BLaER1 treated with 17β-estradiol and CSF1 and Interleukin-3, amounts not matched to agents 10 nM and 100 nM (cell line): ENCODE results near the gene ECM2.

Source experiments
- H3K27ac ChIP-seq, 11 experiments: shearing (Covaris generic); formaldehyde crosslinking; 2 replicates each; pipeline ENCODE4 v1.8.1; 2022
- H3K27me3 ChIP-seq, 11 experiments: shearing (Covaris generic); formaldehyde crosslinking; 2 replicates each; pipeline ENCODE4 v1.8.1; 2022
- H3K36me3 ChIP-seq, 11 experiments: shearing (Covaris generic); formaldehyde crosslinking; 2 replicates each; pipeline ENCODE4 v1.8.1; 2022
- H3K4me1 ChIP-seq, 10 experiments: shearing (Covaris generic); formaldehyde crosslinking; 2 replicates each; pipeline ENCODE4 v1.8.1; 2022
- H3K4me2 ChIP-seq, 11 experiments: shearing (Covaris generic); formaldehyde crosslinking; 2 replicates each; pipeline ENCODE4 v1.8.1; 2022
- H3K4me3 ChIP-seq, 10 experiments: shearing (Covaris generic); formaldehyde crosslinking; 2 replicates each; pipeline ENCODE4 v1.8.1; 2022
- H3K9ac ChIP-seq, 11 experiments: shearing (Covaris generic); formaldehyde crosslinking; 2 replicates each; pipeline ENCODE4 v1.8.1; 2022
- H3K9me3 ChIP-seq, 11 experiments: shearing (Covaris generic); formaldehyde crosslinking; replicated peaks in 1 of 11; 2 replicates each; pipeline ENCODE4 v1.8.1; 2022
- H4K20me1 ChIP-seq, 11 experiments: shearing (Covaris generic); formaldehyde crosslinking; 2 replicates each; pipeline ENCODE4 v1.8.1; 2022
- Cebpa-rat ChIP-seq, 11 experiments: shearing (Covaris generic); IDR thresholded peaks; 2 replicates each; pipeline ENCODE4 v1.8.1; 2022

Gene ECM2

DNA sequence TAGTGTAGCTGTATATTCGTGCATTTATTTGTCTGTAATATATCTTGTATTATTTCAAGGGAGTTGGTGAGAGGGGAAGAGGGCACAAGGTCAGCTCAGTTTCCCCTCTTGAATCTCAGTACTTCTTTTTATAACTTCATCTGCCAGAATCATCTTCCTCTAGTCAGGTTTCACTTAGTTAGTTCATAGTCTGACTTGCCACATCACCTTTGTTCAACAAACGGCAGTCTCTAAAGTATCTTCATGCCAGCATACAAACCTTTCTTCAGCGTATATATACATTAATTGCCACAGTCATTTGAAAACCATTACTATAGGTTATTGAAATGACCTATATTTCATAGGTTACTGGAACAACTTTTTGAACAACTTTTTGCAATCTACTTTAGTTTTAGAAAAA is 1.6 kb downstream of the ECM2 start:
- Histone ChIP-seq H3K27ac (peak overlapping the region in 9 of 11 experiments; percentile 16 to 71 (median 40); a peak in 14 of 22 replicates), H3K9ac (peak overlapping the region in 2 of 11 experiments; percentile 3 to 32; a peak in 2 of 22 replicates), H3K27me3 (no peaks in the 10 kb centered on the region), H3K4me1 (peaks cover 14 to 50% (median 16%) of the 10 kb centered on the region in 10 experiments), H3K9me3 (peaks cover 9 to 29% (median 18%) of the 10 kb centered on the region in 11 experiments; a peak in 15 of 22 replicates), H3K4me3 (peak overlapping the region in 1 of 10 experiments; percentile 21; a peak in 1 of 20 replicates), H3K36me3 (peaks cover 0 to 6% (median 0%) of the 10 kb centered on the region in 11 experiments; a peak in 2 of 22 replicates), H4K20me1 (no peaks in the 10 kb centered on the region), H3K4me2 (peak overlapping the region; percentile 46 to 86 (median 69); a peak in 21 of 22 replicates)
- TF ChIP-seq Cebpa-rat (IDR thresholded peaks at IDR 0.05) = no peak

DNA sequence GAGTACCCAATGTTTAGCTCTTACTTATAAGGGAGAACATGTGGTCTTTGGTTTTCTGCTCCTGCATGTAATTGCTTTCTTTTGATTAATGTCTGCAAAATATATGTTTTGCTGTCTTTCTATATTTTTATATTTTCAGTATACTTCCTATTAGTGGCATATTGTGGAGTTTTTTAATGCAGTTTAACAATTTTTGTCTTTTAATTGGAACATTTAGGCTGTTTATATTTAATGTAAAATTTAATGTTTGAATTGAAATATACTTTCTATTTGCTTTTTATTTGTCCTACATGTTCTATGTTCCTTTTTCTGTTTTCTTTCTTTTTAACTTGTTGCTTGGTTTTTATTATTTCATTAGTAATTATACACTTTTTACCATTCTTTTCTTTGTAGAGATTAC is 4.9 kb downstream of the ECM2 start:
- H3K36me3 ChIP-seq = peaks cover 0 to 6% (median 0%) of the 10 kb centered on the region in 11 experiments; a peak in 2 of 22 replicates
- H3K4me1 ChIP-seq = peaks cover 14 to 21% (median 16%) of the 10 kb centered on the region in 10 experiments
- no peak overlapping the region for H3K4me3 ChIP-seq

DNA sequence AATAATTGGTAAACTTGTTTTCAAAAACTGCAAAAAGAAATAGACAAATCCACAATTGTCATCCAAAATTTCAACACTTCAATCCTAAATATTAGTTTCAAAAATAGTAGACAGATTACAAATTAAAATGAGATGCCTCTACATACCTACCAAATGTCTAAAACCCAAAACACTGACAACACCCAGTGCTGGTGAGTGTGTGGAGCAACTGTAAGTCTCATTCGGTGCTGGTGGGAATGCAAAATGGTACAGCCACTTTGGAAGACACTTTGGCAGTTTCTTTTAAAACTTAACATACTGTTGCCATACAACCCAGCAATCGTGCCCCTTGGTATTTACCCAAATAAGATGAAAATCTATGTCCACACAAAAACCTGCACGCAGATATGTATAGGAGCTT is 6.7 kb downstream of the ECM2 start:
- no peak for TF ChIP-seq Cebpa-rat (IDR thresholded peaks at IDR 0.05)
- Histone ChIP-seq H3K27ac (no peak overlapping the region), H3K9me3 (peaks cover 9 to 29% (median 18%) of the 10 kb centered on the region in 11 experiments; a peak in 15 of 22 replicates), H3K27me3 (no peaks in the 10 kb centered on the region), H4K20me1 (no peaks in the 10 kb centered on the region), H3K4me1 (peaks cover 3 to 8% (median 4%) of the 10 kb centered on the region in 10 experiments), H3K36me3 (peaks cover 0 to 6% (median 0%) of the 10 kb centered on the region in 11 experiments; a peak in 3 of 22 replicates), H3K4me3 (no peak overlapping the region), H3K9ac (no peak overlapping the region), H3K4me2 (no peak overlapping the region)

More for the DNA sequence above, 4.9 kb downstream of the ECM2 start:
- no peak overlapping the region for H3K9ac ChIP-seq
- H3K27ac ChIP-seq = no peak overlapping the region
- TF ChIP-seq Cebpa-rat (IDR thresholded peaks at IDR 0.05) = no peak
- H3K9me3 ChIP-seq = peaks cover 9 to 29% (median 18%) of the 10 kb centered on the region in 11 experiments; a peak in 15 of 22 replicates
- no peak overlapping the region for H3K4me2 ChIP-seq
- no peaks in the 10 kb centered on the region for H3K27me3 ChIP-seq
- H4K20me1 ChIP-seq = no peaks in the 10 kb centered on the region

DNA sequence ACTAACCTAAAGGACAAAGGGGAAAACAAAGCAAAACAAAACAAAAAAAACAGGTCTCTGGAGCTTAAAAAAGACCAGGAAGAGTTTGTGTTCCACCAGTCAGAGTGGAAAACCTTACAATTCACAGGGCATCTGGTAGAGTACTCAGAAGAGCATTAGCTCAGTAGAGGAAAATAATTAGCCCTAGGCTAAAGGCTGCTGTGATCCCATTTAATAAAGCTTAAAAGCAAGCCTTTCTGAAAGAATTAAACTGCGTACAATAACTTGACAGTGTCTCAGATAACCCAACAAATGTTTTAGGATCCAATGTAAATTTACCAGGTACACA is 7.3 kb downstream of the ECM2 start:
- H3K27ac ChIP-seq = no peak overlapping the region
- no peaks in the 10 kb centered on the region for H3K27me3 ChIP-seq
- no peak for TF ChIP-seq Cebpa-rat (IDR thresholded peaks at IDR 0.05)
- H3K4me3 ChIP-seq = no peak overlapping the region
- H3K9me3 ChIP-seq = peaks cover 9 to 28% (median 18%) of the 10 kb centered on the region in 11 experiments; a peak in 15 of 22 replicates
- H3K4me2 ChIP-seq = no peak overlapping the region
- no peaks in the 10 kb centered on the region for H4K20me1 ChIP-seq
- no peak overlapping the region for H3K9ac ChIP-seq
- H3K36me3 ChIP-seq = peaks cover 0 to 6% (median 0%) of the 10 kb centered on the region in 11 experiments; a peak in 3 of 22 replicates
- peaks cover 0 to 2% (median 0%) of the 10 kb centered on the region in 10 experiments; a peak in 5 of 20 replicates for H3K4me1 ChIP-seq

DNA sequence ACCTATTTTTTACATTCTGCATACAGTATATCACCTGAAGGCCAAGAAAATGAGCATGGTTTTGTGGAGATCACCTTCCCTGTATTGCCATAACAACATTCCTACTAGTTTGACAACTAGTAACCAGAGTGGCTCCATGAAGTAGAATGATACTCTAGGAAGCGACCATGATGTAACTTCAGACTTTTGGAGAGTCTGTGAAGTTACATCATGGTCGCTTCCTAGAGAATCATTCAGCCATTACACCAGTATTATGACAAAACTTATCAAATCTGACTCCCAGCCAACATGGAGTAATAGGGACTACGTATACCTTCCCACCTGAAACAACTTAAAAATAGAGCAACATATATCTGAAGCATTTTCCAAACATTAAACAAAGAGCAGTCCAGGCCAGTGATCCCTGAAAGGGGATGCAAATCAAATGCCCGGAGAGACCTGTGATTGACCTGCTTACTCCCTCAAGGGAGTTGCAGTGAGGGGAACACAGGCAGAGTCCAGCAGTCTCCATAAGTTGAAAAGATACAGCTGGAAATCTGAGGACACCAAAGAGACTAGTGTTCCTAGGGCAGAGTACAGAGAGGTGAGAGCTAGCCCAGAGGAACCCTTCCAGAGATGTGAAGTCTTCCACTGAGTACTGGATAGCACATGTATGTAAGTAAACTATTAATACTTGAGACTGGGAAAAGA is 7.8 kb downstream of the ECM2 start:
- Histone ChIP-seq H3K27me3 (no peaks in the 10 kb centered on the region), H3K4me2 (no peak overlapping the region; a peak in 1 of 22 replicates), H3K9me3 (peaks cover 8 to 23% (median 18%) of the 10 kb centered on the region in 11 experiments; a peak in 15 of 22 replicates), H3K27ac (no peak overlapping the region), H3K9ac (no peak overlapping the region), H4K20me1 (no peaks in the 10 kb centered on the region), H3K4me3 (no peak overlapping the region), H3K36me3 (peaks cover 0 to 6% (median 0%) of the 10 kb centered on the region in 11 experiments; a peak in 3 of 22 replicates), H3K4me1 (no peaks in the 10 kb centered on the region; a peak in 1 of 20 replicates)
- no peak for TF ChIP-seq Cebpa-rat (IDR thresholded peaks at IDR 0.05)

- H3K9ac ChIP-seq = no peak overlapping the region
- TF ChIP-seq Cebpa-rat (IDR thresholded peaks at IDR 0.05) = no peak
- no peak overlapping the region for H3K27ac ChIP-seq
- peaks cover 0 to 5% (median 0%) of the 10 kb centered on the region in 11 experiments; a peak in 3 of 22 replicates for H3K36me3 ChIP-seq
- H3K4me1 ChIP-seq = no peaks in the 10 kb centered on the region; a peak in 1 of 20 replicates
- H4K20me1 ChIP-seq = no peaks in the 10 kb centered on the region
- no peak overlapping the region for H3K4me3 ChIP-seq
- no peaks in the 10 kb centered on the region for H3K27me3 ChIP-seq
- no peak overlapping the region; a peak in 1 of 22 replicates for H3K4me2 ChIP-seq
- peaks cover 4 to 19% (median 12%) of the 10 kb centered on the region in 11 experiments; a peak in 11 of 22 replicates for H3K9me3 ChIP-seq
Measured at GRCh38 chr9:92527291-92527828, 8.4 kb downstream of the ECM2 start.

DNA sequence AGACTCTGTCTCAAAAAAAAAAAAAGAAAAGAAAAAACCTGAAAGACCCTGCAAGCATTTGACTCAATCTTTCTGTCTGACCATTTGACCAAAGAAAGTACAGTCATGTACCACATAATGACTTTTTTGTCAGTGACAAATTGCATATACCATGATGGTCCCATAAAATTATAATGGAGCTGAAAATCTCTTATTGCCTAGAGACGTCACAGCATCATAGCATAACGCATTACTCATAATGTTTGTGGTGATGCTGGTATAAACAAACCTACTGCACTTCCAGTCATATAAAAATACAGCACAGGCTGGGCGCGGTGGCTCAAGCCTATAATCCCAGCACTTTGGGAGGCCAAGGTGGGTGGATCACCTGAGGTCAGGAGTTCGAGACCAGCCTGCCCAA is 10.5 kb downstream of the ECM2 start:
- peaks cover 0 to 8% (median 3%) of the 10 kb centered on the region in 11 experiments; a peak in 5 of 22 replicates for H3K9me3 ChIP-seq
- H3K4me3 ChIP-seq = no peak overlapping the region
- H4K20me1 ChIP-seq = no peaks in the 10 kb centered on the region

DNA sequence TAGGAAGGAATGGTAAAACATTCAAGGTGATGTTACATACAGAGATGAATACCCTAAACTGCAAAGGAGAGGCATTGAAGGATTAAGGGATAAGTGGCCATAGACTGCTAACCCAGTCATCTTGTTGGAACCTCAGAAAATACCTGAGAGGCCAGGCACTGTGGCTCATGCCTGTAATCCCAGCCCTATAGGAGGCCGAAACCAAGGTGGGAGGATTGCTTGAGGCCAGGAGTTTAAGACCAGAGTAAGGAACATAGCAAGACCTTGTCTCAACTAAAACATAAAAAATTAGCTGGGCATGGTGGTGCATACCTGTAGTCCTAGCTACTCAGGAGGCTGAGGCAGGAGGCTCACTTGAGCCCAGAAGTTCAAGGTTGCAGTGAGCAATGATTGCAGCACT is 10.9 kb downstream of the ECM2 start:
- Histone ChIP-seq H3K9me3 (peaks cover 0 to 10% (median 5%) of the 10 kb centered on the region in 11 experiments; a peak in 9 of 22 replicates), H3K36me3 (peaks cover 0 to 9% (median 0%) of the 10 kb centered on the region in 11 experiments; a peak in 4 of 22 replicates), H3K4me1 (no peaks in the 10 kb centered on the region; a peak in 1 of 20 replicates), H3K27ac (no peak overlapping the region), H3K4me3 (no peak overlapping the region), H3K9ac (no peak overlapping the region), H3K4me2 (no peak overlapping the region), H4K20me1 (no peaks in the 10 kb centered on the region), H3K27me3 (no peaks in the 10 kb centered on the region)
- no peak for TF ChIP-seq Cebpa-rat (IDR thresholded peaks at IDR 0.05)

More for the DNA sequence above, 10.5 kb downstream of the ECM2 start:
- TF ChIP-seq Cebpa-rat (IDR thresholded peaks at IDR 0.05) = no peak
- Histone ChIP-seq H3K27ac (no peak overlapping the region), H3K4me1 (no peaks in the 10 kb centered on the region; a peak in 1 of 20 replicates), H3K4me2 (no peak overlapping the region), H3K27me3 (no peaks in the 10 kb centered on the region), H3K36me3 (peaks cover 0 to 5% (median 0%) of the 10 kb centered on the region in 11 experiments; a peak in 4 of 22 replicates), H3K9ac (no peak overlapping the region)
